LNCaP clone FGC (cell line): ENCODE results near the gene SSTR5.
"Not testable (repeated sequence)": the region's sequence is repeated elsewhere in the genome, so short reads cannot be mapped to it uniquely, and the experiment has no call there.

Experiments used
- DNase-seq: peaks from one replicate; pipeline ENCODE4 v3.0.0-alpha.2; 2011; ENCODE audit warnings: low read depth
- H3K4me3 ChIP-seq: 2 replicates; pipeline ENCODE4 v1.5.1; 2011; ENCODE audit warnings: mild to moderate bottlenecking, low read depth, low read length, control low read depth
- TF ChIP-seq, protein P1 (sequence below): IDR thresholded peaks from 2 replicates; pipeline ENCODE4 v1.5.1; 2012; ENCODE audit warnings: mild to moderate bottlenecking; ENCODE audit not compliant: control insufficient read depth, insufficient read depth; ENCODE audit errors: extremely low read depth

SSTR5 gene

DNA sequence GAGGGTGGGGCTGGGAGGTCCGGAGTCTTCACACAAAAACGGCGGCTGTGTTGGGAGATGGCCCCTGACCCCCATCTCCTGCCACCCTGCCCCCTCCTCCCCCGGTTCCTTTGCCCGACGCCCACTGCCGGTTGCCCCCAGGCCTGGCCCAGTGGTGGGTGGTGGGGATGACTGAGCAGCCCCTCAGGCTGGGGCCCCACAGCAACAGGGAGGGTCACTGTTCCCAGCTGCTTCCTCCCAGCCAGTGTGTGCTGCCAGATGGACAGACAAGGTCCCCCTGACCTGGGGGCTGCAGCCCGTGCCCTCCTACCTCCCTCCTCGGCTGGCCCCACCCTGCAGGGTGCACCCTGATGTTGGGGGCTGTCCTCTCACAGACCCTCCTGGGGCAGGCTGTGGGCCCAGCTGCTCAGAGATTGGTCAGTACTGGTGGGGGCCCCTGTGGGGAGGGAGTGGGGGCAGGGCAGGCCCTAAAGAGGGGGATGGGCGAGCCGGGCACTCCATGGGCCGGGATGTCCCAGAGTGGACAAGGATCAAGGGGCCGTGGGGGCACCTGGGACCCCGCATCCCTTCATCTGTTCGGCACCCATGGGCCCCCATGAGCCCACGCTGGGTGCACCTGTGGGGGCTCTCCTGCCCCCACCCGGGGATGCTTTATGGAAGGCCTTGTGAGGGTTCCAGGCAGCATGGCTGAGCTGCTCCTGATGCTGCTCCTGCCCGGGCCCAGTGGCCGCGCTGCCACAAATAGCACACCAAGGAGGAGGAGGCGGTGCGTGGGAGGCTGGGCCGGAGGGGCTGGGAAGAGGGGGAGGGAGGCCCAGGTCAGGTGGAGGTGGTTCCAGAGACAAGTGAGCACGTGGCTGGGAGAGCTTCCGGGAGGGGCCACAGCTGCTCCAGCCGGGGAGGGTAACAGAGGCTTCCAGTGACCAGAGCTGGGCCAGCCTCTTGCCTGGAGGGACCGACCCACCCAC, 18.4 kb downstream of the SSTR5 start:
- DNase-seq, result no peak
- TF ChIP-seq, protein P1, sequence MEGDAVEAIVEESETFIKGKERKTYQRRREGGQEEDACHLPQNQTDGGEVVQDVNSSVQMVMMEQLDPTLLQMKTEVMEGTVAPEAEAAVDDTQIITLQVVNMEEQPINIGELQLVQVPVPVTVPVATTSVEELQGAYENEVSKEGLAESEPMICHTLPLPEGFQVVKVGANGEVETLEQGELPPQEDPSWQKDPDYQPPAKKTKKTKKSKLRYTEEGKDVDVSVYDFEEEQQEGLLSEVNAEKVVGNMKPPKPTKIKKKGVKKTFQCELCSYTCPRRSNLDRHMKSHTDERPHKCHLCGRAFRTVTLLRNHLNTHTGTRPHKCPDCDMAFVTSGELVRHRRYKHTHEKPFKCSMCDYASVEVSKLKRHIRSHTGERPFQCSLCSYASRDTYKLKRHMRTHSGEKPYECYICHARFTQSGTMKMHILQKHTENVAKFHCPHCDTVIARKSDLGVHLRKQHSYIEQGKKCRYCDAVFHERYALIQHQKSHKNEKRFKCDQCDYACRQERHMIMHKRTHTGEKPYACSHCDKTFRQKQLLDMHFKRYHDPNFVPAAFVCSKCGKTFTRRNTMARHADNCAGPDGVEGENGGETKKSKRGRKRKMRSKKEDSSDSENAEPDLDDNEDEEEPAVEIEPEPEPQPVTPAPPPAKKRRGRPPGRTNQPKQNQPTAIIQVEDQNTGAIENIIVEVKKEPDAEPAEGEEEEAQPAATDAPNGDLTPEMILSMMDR, result no peak
- H3K4me3 ChIP-seq, result no peak overlapping the region

DNA sequence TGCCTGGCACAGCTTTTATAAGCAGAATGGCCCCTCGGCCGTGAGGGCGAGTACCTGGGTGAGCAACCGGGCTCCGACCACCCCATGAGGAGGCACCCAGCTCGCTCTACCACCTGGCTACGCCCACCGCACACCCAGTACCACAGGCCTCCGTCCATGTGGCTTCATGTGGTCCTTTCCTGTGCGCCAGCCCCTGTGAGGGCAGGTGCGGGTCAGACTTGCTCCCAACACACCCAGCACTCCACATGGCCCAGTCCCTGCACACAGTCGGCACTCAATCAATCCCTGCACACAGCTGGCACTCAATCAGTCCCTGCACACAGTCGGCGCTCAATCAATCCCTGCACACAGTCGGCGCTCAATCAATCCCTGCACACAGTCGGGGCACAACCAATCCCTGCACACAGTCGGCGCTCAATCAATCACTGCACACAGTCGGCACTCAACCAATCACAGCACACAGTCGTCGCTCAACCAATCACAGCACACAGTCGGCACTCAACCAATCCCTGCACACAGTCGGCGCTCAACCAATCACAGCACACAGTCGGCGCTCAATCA, 19.5 kb downstream of the SSTR5 start:
- TF ChIP-seq, protein P1, result no peak
- no peak for DNase-seq
- H3K4me3 ChIP-seq, result no peak overlapping the region

DNA sequence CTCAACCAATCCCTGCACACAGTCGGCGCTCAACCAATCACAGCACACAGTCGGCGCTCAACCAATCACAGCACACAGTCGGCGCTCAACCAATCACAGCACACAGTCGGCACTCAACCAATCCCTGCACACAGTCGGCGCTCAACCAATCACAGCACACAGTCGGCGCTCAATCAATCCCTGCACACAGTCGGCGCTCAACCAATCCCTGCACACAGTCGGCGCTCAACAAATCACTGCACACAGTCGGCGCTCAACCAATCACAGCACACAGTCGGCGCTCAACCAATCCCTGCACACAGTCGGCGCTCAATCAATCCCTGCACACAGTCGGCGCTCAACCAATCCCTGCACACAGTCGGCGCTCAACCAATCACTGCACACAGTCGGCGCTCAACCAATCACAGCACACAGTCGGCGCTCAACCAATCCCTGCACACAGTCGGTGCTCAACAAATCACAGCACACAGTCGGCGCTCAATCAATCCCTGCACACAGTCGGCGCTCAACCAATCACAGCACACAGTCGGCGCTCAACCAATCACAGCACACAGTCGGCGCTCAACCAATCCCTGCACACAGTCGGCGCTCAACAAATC, 20.2 kb downstream of the SSTR5 start:
- H3K4me3 ChIP-seq, DNase-seq: not testable (repeated sequence)

DNA sequence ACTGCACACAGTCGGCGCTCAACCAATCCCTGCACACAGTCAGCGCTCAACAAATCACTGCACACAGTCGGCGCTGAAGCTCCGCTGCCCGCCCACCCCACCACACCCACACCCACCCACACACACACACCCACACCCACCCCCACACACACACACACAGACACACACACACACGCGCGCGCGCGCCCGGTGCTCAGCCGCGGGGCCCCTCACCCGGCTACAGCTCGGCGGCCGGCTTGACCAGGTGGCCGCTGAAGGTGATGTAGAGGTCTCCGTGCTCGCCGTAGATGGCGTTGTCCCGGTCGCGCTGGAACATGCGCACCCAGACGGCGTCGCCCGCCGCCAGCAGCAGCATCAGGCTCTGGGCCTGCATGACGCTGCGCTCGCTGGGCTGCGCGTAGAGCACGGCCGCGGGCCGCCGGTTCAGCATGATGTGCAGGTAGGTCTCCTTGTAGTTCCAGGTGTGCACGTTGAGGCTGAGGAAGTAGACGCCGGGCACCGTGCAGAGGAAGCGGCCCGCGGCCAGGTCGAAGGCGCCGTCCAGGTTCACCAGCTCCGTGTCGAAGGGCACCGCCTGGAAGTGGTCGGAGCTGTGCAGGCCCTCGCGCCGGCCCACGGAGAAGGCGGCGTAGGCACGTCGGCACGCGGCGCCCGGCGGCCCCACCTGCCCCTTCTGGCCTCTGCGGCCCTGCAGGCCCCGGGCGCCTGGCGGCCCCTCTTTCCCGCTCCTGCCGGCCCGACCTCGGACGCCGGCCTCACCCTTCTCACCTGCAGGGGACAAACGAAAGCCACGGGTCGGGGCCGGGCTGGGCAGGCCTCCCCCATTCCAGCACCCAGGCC, 21.0 kb downstream of the SSTR5 start:
- no peak overlapping the region for H3K4me3 ChIP-seq
- TF ChIP-seq, protein P1, result no peak
- no peak for DNase-seq

DNA sequence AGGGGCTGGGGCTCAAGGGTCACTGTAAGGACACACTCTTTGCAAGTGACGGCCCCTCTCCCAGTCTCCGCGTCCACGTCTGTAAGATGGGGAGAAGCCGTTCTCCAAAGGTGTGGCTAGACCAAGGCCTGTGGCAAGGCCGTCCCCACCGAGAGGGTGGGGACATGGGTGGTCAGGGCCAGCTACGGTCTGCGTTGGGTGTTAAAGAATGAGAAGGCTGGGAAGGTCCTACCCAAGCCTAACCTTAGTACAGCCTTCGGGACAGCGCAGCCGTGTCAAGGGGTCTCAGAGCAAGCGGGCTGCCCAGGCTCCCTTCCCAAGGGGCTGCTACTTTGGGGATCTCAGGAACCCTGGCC, 21.6 kb downstream of the SSTR5 start:
- TF ChIP-seq, protein P1, result no peak
- DNase-seq, result no peak
- no peak overlapping the region for H3K4me3 ChIP-seq

DNA sequence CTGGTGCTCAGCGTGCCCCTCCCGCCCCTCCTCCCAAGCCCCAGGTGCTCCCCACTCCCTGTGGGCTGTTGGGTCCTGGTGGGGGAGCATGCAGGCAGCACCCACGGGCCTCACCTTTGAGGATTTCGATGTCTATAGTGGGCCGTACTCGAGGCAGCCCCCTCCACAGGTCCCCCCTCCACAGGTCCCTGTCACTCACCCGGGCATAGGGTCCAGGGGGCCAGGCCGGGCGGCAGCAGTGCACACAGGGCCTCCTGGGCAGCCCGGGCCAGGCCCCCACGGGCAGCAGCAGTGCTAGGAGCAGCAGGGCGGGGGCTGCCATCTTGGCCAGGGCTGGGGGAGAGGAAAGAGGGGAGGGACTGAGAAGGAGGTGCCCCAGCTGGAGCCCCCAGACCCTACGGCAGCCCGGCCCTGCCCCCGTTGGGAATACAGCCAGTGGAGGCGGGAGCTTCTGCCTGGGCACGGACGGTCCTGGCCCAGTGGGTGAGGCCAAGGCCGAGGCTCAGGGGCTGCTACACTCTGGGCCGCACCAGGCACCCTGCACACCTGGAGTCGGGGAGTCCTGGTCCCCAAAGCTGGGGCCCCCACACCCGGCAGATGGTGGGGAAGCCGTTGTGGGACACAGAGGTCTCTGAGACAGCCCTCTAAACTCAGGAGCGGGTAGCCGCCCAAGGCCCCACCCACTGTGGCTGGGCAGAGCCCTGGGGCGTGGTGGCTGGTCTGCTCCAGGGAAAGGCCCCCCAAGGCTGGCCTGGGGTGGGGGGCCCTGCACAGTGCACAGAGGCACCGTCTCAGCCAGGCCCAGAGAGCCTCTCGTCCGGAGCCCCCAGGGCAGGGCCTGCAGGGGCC, 22.3 kb downstream of the SSTR5 start:
- no peak for DNase-seq
- no peak overlapping the region for H3K4me3 ChIP-seq
- TF ChIP-seq, protein P1, result no peak
